Progenitor cell of endocrine pancreas (in vitro differentiated cells): ENCODE measurements around the gene ID1. TPM values are rescaled to one million over a fixed set of nuclear protein-coding genes. Genes with fewer than 3 reads are reported as not detected.
"Not testable (repeated sequence)": the region's sequence is repeated elsewhere in the genome, so short reads cannot be mapped to it uniquely, and the experiment has no call there.

ENCODE experiments used
- DNase-seq: peaks from one replicate; pipeline ENCODE4 v3.0.0; 2021; ENCODE audit warnings: low spot score; ENCODE audit not compliant: unreplicated experiment
- H3K27ac Mint-ChIP-seq: 2 replicates; pipeline ENCODE4 v1.8.0; 2021; ENCODE audit warnings: mild to moderate bottlenecking, moderate library complexity, mixed read lengths
- H3K27me3 Mint-ChIP-seq: 2 replicates; pipeline ENCODE4 v1.8.0; 2021; ENCODE audit warnings: mixed read lengths
- H3K36me3 Mint-ChIP-seq: 2 replicates; pipeline ENCODE4 v1.8.0; 2022; ENCODE audit warnings: mixed read lengths; ENCODE audit not compliant: insufficient read depth
- H3K4me1 Mint-ChIP-seq: 2 replicates; pipeline ENCODE4 v1.8.0; 2021; ENCODE audit warnings: low read depth, mixed read lengths
- H3K4me3 Mint-ChIP-seq: 2 replicates; pipeline ENCODE4 v1.8.0; 2021; ENCODE audit warnings: low read depth, mild to moderate bottlenecking, moderate library complexity, mixed read lengths
- H3K9me3 Mint-ChIP-seq: 2 replicates; pipeline ENCODE4 v1.8.0; 2021; ENCODE audit warnings: low read depth, mixed read lengths
- CTCF ChIP-seq: fragments of 200-600 bp; sonication (generic); IDR thresholded peaks from one replicate; pipeline ENCODE4 v1.5.0; 2021; ENCODE audit warnings: antibody characterized with exemption, mild to moderate bottlenecking; ENCODE audit not compliant: unreplicated experiment
- total RNA-seq: library from RNA; stranded (reverse); gene quantifications from 2 replicates; pipeline ENCODE4 v1.2.1, GENCODE V29; 2021

ID1 gene
- total RNA-seq, 1 donor from 2014 or later: 322 TPM

GRCh38 chr20:31572042-31572700 is 32.9 kb upstream of the ID1 start:
- no peak for TF ChIP-seq CTCF
- H3K4me1 Mint-ChIP-seq: peaks cover 46% of the 10 kb centered on the region
- H3K27ac Mint-ChIP-seq: peak overlapping the region; percentile 95
- DNase-seq: no peak
- H3K36me3 Mint-ChIP-seq: peaks cover 2% of the 10 kb centered on the region
- H3K27me3 Mint-ChIP-seq: no peaks in the 10 kb centered on the region
- H3K4me3 Mint-ChIP-seq: peak overlapping the region; percentile 76
- no peaks in the 10 kb centered on the region for H3K9me3 Mint-ChIP-seq

GRCh38 chr20:31572701-31573554 is 32.2 kb upstream of the ID1 start:
- H3K4me1 Mint-ChIP-seq: peaks cover 40% of the 10 kb centered on the region

GRCh38 chr20:31573555-31574321 is 31.4 kb upstream of the ID1 start:
- no peak for TF ChIP-seq CTCF
- peak overlapping the region; percentile 87 for H3K4me3 Mint-ChIP-seq

More at GRCh38 chr20:31572701-31573554, 32.2 kb upstream of the ID1 start:
- peak overlapping the region; percentile 99 for H3K27ac Mint-ChIP-seq
- no peak for TF ChIP-seq CTCF
- H3K4me3 Mint-ChIP-seq: peak overlapping the region; percentile 87
- DNase-seq: peak; percentile 95
- H3K9me3 Mint-ChIP-seq: no peaks in the 10 kb centered on the region
- H3K36me3 Mint-ChIP-seq: peaks cover 6% of the 10 kb centered on the region
- H3K27me3 Mint-ChIP-seq: no peaks in the 10 kb centered on the region

GRCh38 chr20:31574986-31575385 is 30.1 kb upstream of the ID1 start:
- DNase-seq, H3K9me3 Mint-ChIP-seq, H3K27ac Mint-ChIP-seq, H3K27me3 Mint-ChIP-seq, H3K4me3 Mint-ChIP-seq: not testable (repeated sequence)
- peaks cover 10% of the 10 kb centered on the region for H3K36me3 Mint-ChIP-seq
- H3K4me1 Mint-ChIP-seq: peaks cover 27% of the 10 kb centered on the region

More at GRCh38 chr20:31573555-31574321, 31.4 kb upstream of the ID1 start:
- Mint-ChIP-seq H3K27ac (peak overlapping the region; percentile 99), H3K36me3 (peaks cover 7% of the 10 kb centered on the region), H3K9me3 (no peaks in the 10 kb centered on the region), H3K4me1 (peaks cover 37% of the 10 kb centered on the region), H3K27me3 (no peaks in the 10 kb centered on the region)
- no peak for DNase-seq

- H3K4me1 Mint-ChIP-seq: peaks cover 31% of the 10 kb centered on the region
- no peaks in the 10 kb centered on the region for H3K27me3 Mint-ChIP-seq
- no peaks in the 10 kb centered on the region for H3K9me3 Mint-ChIP-seq
- DNase-seq: no peak
- peak overlapping the region; percentile 91 for H3K27ac Mint-ChIP-seq
- no peak overlapping the region for H3K4me3 Mint-ChIP-seq
- H3K36me3 Mint-ChIP-seq: peaks cover 10% of the 10 kb centered on the region
- no peak for TF ChIP-seq CTCF
These were observed 28.3 kb upstream of the ID1 start for GRCh38 chr20:31576751-31577150.
